22Rv1 (cell line): ENCODE data around the gene CGNL1.

Experiments used
- CTCF ChIP-seq: fragments of 450-650 bp; IDR thresholded peaks from 2 replicates; pipeline ENCODE4 v1.5.1; 2017; ENCODE audit warnings: mild to moderate bottlenecking
- ZFX ChIP-seq: fragments of 450-650 bp; IDR thresholded peaks from 2 replicates; pipeline ENCODE4 v1.6.1; 2017; ENCODE audit warnings: antibody characterized with exemption, borderline replicate concordance

GRCh38 chr15:57343498-57343897 lies 32.8 kb upstream of the CGNL1 start:
- TF ChIP-seq CTCF (no peak), ZFX (no peak)
